Lung microvascular endothelial cell (primary cell): Measurements from ENCODE around the gene CSNK2B. TPM values are rescaled to one million over a fixed set of nuclear protein-coding genes. Genes with fewer than 3 reads are reported as not detected.
"Not testable (repeated sequence)": the region's sequence is repeated elsewhere in the genome, so short reads cannot be mapped to it uniquely, and the experiment has no call there.

Source experiments
- DNase-seq, 2 donors: peaks; one replicate each; pipeline versions ENCODE4 v3.0.0 to v3.0.0-alpha.2; 2010; ENCODE audit warnings: low read depth in 2 of 2
- total RNA-seq: library from RNA; depleted of rRNA; stranded (reverse); fragments of >200 nt; gene quantifications from 2 replicates; pipeline ENCODE4 v1.2.1, GENCODE V29; 2014

The CSNK2B gene
- total RNA-seq, 1 donor from 2014 or later, result 64.1 TPM

- no peak for DNase-seq
Measured at GRCh38 chr6:31687860-31688693, 22.2 kb downstream of the CSNK2B start.

- DNase-seq, result peak in 1 of 2 donors; percentile 29
Measured at GRCh38 chr6:31689249-31690110, 23.6 kb downstream of the CSNK2B start.

- no peak for DNase-seq
Measured at GRCh38 chr6:31690231-31691077, 24.6 kb downstream of the CSNK2B start.

- no peak for DNase-seq
Measured at GRCh38 chr6:31691078-31691463, 25.2 kb downstream of the CSNK2B start.

- no peak for DNase-seq
Measured at GRCh38 chr6:31691564-31692108, 25.8 kb downstream of the CSNK2B start.

GRCh38 chr6:31692353-31692752 lies 26.5 kb downstream of the CSNK2B start:
- no peak for DNase-seq

- DNase-seq, result no peak
Measured at GRCh38 chr6:31692886-31693285, 27.0 kb downstream of the CSNK2B start.

- no peak for DNase-seq
Measured at GRCh38 chr6:31693535-31693934, 27.7 kb downstream of the CSNK2B start.

GRCh38 chr6:31697555-31697954 lies 31.7 kb downstream of the CSNK2B start:
- DNase-seq, result no peak

- DNase-seq, result no peak
Measured at GRCh38 chr6:31700740-31701401, 35.0 kb downstream of the CSNK2B start.

GRCh38 chr6:31701666-31702404 lies 36.0 kb downstream of the CSNK2B start:
- peak; percentile 55 to 61 for DNase-seq

GRCh38 chr6:31702405-31702818 lies 36.5 kb downstream of the CSNK2B start:
- peak; percentile 31 to 43 for DNase-seq

GRCh38 chr6:31702819-31703716 lies 37.2 kb downstream of the CSNK2B start, which contains the start of gene ABHD16A:
Gene ABHD16A (minus strand): TSS chr6:31703324. CDS start chr6:31703281, 43 bp downstream.
- peak; percentile 99 for DNase-seq

- no peak for DNase-seq
Measured at GRCh38 chr6:31705931-31706330, 40.1 kb downstream of the CSNK2B start.

GRCh38 chr6:31706599-31706998 lies 40.7 kb downstream of the CSNK2B start, which contains the start of gene LY6G6F:
Gene LY6G6F (plus strand): TSS chr6:31706866. CDS start chr6:31706907, 41 bp downstream.
- no peak for DNase-seq

GRCh38 chr6:31707701-31708100 lies 41.8 kb downstream of the CSNK2B start:
- DNase-seq, result no peak

- no peak for DNase-seq
Measured at GRCh38 chr6:31708224-31708623, 42.3 kb downstream of the CSNK2B start.

- DNase-seq, result not testable (repeated sequence)
Measured at GRCh38 chr6:31709157-31709556, 43.3 kb downstream of the CSNK2B start.
